AG04449 (cell line): ENCODE results near the gene MCTP1.

Source experiments
- CTCF ChIA-PET: fragments of 350-600 bp; formaldehyde crosslinking; extraction: SDS; loops from one replicate; lab custom pipeline; 2021; ENCODE audit warnings: antibody characterized with exemption; lab: Yijun Ruan, JAX
- POLR2A ChIA-PET: fragments of 400-600, 350-600 bp; formaldehyde crosslinking; extraction: SDS; loops from one replicate; lab custom pipeline; 2020; ENCODE audit warnings: antibody characterized with exemption, inconsistent platforms; lab: Yijun Ruan, JAX
- DNase-seq: peaks from one replicate; pipeline ENCODE4 v3.0.0-alpha.2; 2010; ENCODE audit warnings: low read depth, low spot score
- H3K4me3 ChIP-seq: 2 replicates; pipeline ENCODE4 v1.5.1; 2011; ENCODE audit warnings: low read depth, mild to moderate bottlenecking, control low read depth, low read length
- TF ChIP-seq, protein P1 (sequence below): IDR thresholded peaks from one replicate; pipeline ENCODE4 v1.5.1; 2011; ENCODE audit warnings: mild to moderate bottlenecking, moderate library complexity, low read length, control low read depth, inconsistent platforms; ENCODE audit not compliant: insufficient read depth; ENCODE audit errors: missing control alignments

The MCTP1 gene

DNA sequence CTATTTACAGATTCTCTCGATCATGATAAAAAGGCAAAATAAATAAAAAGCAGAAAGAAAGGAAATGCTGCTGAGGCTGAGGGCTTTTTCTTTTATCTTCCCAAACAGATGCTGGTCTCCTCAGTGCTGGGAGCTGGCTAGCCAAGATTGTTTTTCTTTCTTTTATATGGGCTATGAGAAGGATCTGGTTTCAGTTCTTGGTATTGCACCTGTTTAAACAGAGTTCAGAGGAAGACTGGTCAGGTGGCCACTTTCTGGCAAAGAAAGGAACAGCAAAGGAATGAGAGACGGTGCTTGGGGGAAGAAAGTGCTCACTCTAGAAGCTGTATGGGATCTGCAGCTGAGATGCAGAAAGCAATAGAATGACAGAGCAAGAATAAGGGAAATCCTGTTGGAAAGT is 577.5 kb downstream of the MCTP1 start:
- POLR2A ChIA-PET, result no interaction called here
- CTCF ChIA-PET, result no interaction called here
- TF ChIP-seq, protein P1, sequence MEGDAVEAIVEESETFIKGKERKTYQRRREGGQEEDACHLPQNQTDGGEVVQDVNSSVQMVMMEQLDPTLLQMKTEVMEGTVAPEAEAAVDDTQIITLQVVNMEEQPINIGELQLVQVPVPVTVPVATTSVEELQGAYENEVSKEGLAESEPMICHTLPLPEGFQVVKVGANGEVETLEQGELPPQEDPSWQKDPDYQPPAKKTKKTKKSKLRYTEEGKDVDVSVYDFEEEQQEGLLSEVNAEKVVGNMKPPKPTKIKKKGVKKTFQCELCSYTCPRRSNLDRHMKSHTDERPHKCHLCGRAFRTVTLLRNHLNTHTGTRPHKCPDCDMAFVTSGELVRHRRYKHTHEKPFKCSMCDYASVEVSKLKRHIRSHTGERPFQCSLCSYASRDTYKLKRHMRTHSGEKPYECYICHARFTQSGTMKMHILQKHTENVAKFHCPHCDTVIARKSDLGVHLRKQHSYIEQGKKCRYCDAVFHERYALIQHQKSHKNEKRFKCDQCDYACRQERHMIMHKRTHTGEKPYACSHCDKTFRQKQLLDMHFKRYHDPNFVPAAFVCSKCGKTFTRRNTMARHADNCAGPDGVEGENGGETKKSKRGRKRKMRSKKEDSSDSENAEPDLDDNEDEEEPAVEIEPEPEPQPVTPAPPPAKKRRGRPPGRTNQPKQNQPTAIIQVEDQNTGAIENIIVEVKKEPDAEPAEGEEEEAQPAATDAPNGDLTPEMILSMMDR, result no peak
- no peak for DNase-seq
- no peak overlapping the region for H3K4me3 ChIP-seq

DNA sequence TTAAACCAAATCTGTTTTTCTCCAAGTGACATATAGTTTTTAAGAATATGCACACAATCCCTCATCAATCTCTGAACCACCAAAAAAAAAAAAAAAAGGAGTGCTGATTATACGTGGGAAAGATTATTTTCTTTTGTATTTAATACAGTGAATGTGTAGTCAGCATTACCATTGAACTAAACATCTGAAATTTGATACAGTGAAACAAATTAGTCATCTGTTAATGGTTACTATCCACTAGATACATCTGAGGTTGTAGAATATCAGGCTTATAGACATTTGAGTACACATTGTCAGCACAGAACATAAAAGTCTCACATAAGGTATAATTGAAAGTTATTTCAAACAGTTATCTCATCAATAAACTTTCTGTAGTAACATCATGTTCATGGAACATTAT is 579.5 kb downstream of the MCTP1 start:
- TF ChIP-seq, protein P1, result no peak
- ChIA-PET POLR2A (no interaction called here), CTCF (interaction anchor here (1.1 kb wide), 1 partner anchor 33 kb away, joined by 3 read pairs; no protein-coding TSS in a partner anchor)
- no peak for DNase-seq
- no peak overlapping the region for H3K4me3 ChIP-seq

DNA sequence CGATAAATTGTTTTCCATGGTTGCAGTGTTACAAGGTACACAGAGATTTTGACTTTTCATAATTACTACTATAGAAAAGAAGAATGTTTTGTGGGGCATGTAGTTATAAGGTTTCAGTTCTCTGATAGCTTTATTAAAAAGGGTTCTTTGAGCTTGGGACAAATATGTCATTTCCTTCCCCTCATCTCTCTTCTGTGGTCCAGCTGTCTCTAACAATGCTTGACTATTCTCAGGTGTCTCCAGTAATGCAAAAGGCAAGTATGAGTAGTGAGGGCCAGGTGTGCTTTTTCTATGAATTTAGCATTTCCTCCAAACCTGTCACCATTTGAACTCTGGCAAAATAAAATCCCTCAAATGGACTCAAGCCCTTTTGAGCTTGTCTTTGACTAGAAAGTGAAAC is 582.2 kb downstream of the MCTP1 start:
- ChIA-PET POLR2A (no interaction called here), CTCF (no interaction called here)
- TF ChIP-seq, protein P1, result no peak
- no peak overlapping the region for H3K4me3 ChIP-seq
- DNase-seq, result no peak

DNA sequence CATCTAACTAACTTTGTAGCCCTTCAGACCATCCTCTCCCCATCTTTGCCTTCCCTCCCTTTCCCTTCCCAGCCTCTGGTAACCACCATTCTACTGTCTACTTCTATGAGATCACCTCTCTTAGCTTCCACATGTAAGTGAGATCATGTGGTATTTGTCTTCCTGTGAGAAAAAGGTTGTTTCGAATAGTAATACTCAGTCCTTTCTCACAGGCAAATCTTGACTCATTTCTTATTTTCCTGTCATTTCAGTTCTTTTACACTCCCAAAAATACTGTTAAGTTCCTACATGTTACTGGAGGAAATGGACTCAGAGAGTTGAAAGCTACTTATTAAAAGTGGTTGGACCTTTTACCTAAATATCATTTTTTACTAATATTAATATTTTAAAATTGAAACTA is 584.3 kb downstream of the MCTP1 start:
- no peak for DNase-seq
- ChIA-PET POLR2A (no interaction called here), CTCF (no interaction called here)
- TF ChIP-seq, protein P1, result no peak
- H3K4me3 ChIP-seq, result no peak overlapping the region

DNA sequence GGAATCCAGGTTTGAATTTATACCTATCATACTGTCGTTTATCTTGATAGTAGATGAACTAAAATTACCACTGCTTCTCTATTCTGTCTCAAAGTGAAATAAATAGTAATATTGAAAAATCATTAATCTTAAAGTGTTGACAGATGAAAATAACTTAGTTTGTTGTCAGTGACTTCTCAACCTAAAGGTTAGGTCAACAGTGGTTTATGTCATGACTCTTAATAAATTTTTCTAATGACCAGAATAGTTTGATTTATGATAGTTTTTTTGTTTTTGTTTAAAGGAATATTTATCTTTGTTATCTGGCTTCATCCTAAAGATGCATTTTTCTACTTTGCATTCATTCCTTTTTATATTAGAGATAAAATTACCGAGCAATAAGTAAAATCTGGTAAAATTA is 585.3 kb downstream of the MCTP1 start:
- TF ChIP-seq, protein P1, result no peak
- CTCF ChIA-PET, result no interaction called here
- POLR2A ChIA-PET, result no interaction called here

DNA sequence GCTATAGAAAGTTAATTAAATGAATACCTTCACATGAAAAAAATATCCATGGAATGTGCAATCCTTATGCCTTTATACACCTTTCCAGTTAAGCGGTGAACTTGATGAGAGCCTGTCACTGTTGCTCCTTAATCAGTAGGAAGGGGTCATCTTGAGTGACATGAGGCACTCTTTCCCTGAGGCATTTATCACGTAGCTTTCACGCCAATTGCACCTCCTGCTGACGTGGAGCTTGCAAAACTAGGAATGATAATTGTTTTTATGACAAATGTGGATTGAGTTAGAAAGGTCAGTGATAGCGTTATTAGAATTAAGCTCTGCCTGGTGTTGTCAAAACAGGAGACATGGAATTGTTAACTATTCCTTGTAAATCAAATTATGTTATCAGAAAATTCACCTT is 586.7 kb downstream of the MCTP1 start:
- ChIA-PET CTCF (no interaction called here), POLR2A (no interaction called here)
- H3K4me3 ChIP-seq, result no peak overlapping the region
- DNase-seq, result no peak
- TF ChIP-seq, protein P1, result no peak

More for the DNA sequence above, 585.3 kb downstream of the MCTP1 start:
- DNase-seq, result no peak
- H3K4me3 ChIP-seq, result no peak overlapping the region
